HG03103 (cell line): ENCODE data around the gene NRIP2.
A peak's percentile ranks its signal among the peaks of the same experiment; 100 is the strongest.

Experiments used
- ATAC-seq: cut with Tn5 transposase; IDR thresholded peaks from one replicate; pipeline ENCODE4 v1.9.1; 2021; ENCODE audit warnings: low read depth; ENCODE audit not compliant: unreplicated experiment

Gene NRIP2

GRCh38 chr12:2851931-2852330, 17.1 kb upstream of the NRIP2 start:
- ATAC-seq = no peak

DNA sequence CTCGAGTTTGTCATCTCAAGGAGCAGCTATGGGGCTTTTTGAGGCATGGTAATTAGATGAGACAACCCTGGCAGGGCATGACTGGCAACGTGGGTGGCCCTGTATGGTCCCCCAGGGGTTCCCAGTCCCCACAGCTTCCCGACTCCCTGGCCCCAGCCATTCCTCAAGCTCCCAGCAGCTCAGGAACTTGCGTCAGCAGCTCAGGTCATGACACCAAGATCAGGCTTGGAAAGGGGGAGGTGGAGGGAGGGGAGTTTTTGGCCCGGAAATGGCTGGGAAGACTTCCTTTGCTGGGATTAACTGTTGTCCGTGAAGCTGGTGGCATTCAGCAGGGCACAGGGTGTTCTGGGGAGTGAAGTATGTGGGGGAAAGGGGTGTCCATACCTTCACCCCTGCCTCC, 10.4 kb upstream of the NRIP2 start:
- no peak for ATAC-seq

DNA sequence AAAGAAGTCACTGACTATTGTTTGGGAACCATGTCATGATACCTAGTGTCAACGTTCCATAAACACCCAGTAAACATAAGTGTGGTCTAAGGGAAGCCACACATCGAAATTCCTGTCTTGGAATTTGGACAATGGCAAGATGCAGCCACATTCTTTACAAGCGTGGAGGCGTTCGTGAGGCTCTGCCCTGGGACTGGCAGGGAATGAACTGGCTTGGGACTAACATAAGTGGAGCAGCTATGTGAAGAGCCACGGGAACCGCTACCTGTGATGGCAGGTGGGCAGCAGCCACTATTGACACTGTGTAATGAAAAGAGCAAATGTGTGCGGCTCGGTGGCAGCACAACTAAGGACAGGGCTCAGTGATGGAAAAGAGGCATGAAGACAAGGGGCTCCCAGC, 10.0 kb upstream of the NRIP2 start:
- no peak for ATAC-seq

- ATAC-seq = no peak
Measured at GRCh38 chr12:2842948-2843347, 8.1 kb upstream of the NRIP2 start.

DNA sequence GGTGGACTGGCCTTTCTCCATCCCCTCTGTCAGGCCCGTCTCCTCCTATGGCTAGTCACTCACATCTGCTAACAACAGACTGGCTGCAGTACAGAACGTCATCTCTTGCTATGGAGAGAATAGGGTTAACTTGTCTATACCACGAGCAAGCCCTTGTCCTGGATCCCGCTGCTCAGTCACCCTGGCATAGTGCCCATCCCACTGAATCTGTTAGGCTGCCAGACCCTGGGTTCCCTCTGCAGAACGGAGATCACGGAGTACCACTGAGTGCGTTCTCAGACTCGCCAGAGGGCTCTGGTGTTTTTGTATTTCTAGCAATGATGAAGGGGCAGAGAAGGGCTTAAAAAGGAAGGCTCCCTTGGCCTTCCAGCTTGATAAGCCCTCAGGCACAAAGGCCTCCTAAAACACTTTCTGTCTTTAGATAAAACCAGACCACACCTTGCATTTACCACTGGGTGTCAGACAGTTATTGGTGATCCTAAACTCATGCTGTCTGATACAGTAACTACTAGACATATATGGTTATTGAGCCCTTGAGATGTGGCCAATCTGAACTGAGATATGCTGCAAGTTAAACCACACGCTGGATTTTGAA, 6.3 kb upstream of the NRIP2 start:
- ATAC-seq = no peak

- ATAC-seq = no peak
Measured at GRCh38 chr12:2836574-2836973, 1.7 kb upstream of the NRIP2 start.

GRCh38 chr12:2835691-2836403, 1.0 kb upstream of the NRIP2 start:
- ATAC-seq = no peak

DNA sequence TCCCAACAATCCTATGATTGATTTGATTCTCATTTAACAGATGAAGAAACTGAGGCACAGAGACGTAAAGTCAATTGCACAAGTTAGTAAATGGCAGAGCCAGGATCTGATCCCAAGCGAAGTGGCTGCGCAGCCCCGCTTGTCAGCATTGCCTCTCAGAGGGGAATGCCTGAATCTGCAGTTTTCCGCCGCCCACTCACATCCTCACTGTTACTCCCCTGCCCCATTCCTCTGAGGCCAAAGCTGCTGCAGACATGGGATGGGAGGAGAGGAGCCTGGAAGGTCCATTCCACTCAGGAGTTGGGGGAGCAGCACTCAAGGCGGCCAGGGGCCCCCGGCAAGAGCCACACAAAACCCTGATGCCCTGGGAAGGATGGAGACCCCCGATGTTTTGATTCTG, 1.0 kb downstream of the NRIP2 start:
- no peak for ATAC-seq

GRCh38 chr12:2833327-2833726, 1.5 kb downstream of the NRIP2 start:
- no peak for ATAC-seq

- ATAC-seq = no peak
Measured at GRCh38 chr12:2832550-2833127, 2.2 kb downstream of the NRIP2 start.

DNA sequence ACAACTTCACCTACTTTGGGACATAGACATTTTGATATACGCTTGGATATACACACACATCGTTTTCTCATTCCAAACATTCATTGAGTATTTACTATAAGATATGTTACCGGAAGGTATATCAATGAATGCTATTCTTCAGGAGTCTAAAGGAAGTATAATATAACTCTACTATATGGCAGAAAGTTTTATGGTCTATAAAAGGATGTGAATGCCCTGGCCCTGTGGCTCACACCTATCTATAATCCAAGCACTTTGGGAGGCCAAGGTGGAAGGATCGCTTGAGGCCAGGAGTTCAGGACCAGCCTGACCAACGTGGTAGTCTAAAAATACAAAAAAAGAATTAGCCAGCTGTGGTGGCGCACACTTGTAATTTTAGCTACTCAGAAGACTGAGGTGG, 5.6 kb downstream of the NRIP2 start:
- ATAC-seq = no peak

DNA sequence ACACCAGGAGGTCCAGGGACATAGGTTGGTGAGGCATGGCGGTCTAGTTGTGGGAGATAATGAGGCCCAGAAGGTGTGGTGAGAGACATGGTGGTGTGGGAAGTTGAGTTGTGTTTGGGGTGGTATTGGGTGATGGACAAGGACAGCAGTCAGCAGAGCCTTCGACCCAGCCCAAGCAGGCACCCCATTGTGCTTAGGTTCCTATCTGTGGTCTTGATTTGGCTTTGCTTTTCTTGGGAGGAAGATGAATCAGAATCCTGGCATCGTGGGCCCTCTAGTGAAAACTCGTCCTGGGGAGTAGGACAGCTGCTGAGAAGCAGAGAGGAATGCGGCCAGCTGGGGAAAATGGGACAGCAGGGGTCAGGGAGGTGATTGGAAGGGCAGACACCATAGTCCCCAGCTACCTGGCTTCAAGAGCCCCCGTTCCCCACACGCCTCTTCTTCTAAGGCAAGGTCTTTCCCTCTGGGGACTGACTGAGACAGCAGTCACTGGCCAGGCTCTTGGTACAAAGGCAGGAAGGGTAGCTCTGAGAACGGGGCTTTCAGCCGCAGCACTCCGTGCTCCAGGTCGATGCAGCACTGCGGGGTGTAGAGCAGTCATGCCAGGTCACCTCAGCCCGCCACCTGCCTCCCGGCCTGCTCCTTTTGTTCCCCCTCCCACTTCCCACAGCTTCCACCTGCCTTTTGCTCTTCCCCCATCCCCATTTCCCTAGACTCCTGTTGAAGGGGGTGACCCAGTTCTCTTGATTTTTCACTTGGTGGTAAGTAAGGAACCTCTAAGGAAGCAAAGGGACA, 7.9 kb downstream of the NRIP2 start:
- ATAC-seq = no peak

DNA sequence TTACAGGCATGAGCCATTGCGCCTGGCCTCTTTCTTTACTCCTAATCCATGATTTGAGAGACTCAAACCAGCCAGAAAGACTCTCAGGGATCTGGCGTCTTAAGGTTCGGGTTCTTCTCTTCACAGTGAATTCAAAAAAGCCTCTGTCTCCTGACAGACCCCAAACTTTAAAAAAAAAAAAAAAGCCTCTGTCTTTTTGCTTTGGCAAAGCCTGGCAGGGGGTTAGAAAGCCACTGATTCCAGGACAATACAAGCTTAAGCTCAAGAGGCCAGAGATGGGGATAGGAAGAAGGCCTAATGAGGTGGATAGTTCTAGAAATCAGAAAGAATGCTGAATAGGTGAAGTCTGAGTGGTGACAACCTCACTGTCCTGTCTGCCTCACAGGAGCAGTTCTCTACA, 8.8 kb downstream of the NRIP2 start:
- ATAC-seq = no peak

GRCh38 chr12:2825132-2825531, 9.7 kb downstream of the NRIP2 start:
- no peak for ATAC-seq

GRCh38 chr12:2824541-2824940, 10.3 kb downstream of the NRIP2 start:
- no peak for ATAC-seq

GRCh38 chr12:2823483-2823882, 11.4 kb downstream of the NRIP2 start:
- no peak for ATAC-seq

DNA sequence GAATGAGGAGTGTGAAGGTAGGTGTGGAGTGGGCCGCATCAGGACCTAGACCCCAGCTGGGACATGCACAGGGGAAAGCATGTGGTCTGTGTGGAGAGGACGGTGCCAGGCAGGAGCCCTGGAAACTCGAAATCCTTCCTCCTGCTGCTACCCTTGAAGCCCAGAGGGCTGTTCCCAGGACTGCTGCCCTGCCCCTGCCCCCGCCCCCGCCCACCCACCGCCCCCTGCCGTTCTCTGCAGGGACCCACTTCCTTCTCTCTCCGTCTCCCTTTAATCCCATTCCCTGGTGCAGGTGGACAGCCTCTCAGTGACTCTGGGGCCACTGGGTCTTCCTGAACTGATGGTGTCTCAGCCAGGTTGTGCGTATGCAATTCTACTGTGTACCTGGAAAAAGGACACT, 14.4 kb downstream of the NRIP2 start:
- ATAC-seq = no peak

DNA sequence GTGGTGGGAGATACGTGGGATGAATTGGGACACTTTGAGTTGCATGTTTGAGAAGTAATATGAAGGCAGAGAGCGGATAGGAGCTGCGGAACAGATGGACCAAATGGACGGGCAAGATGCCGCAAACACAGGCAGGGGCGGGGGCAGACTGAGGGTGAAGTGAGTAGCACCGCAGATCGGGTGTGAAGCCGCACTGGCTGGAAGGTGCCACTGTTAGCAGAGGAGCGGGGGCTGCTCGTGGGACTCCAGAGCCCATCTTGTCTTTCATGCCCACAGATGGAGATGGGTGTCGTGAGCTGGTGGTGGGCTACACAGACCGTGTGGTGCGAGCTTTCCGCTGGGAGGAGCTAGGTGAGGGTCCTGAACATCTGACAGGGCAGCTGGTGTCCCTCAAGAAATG, 15.0 kb downstream of the NRIP2 start:
- no peak for ATAC-seq

DNA sequence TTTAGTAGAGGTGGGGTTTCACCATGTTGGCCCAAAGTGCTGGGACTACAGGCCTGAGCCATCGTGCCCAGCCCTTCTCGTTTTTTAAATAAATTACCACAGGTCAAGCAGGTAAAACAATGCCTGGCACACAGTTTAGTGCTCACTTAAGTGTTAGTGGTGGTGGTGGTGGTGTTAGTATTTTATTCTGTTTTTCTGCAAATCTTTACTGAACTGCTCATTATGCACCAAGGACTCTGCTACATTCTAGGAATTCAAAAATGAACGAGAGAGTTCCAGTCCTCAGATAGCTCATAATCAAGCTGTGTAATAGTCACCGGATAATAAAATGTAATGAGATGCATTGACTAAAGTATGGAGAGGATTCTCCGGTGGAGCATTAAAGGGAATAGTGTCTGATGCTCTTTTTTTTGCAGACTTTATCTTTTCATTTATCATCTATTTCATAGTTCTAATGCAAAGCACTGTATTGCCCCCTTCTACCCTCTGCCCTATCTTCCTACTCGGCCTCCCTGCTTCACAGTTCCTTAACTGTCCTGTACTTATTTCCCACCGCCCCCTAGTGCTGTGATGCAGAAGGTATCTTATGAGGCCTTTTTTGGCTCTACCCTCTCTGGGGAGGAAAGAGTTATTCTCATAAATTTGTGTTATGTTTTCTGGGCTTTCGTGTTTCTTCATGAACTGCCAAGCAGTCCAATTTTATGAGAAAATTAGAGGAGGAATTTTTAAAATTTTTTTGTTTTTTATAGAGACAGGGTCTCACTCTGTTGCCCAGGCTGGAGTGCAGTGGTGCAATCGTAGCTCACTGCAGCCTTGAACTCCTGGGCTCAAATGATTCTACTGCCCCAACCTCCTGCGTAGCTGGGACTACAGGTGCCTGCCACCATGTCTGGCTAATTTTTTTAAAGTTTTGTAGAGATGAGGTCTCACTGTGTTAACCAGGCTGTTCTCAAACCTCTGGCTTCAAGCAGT, 21.3 kb downstream of the NRIP2 start:
- ATAC-seq = peak; percentile 38
